GM19438 (cell line): ENCODE data around the gene DCDC2B.
"Not testable (repeated sequence)": the region's sequence is repeated elsewhere in the genome, so short reads cannot be mapped to it uniquely, and the experiment has no call there.

Source experiments
- ATAC-seq: cut with Tn5 transposase; IDR thresholded peaks from one replicate; pipeline ENCODE4 v1.9.1; 2021; ENCODE audit warnings: low read depth; ENCODE audit not compliant: unreplicated experiment

The DCDC2B gene

GRCh38 chr1:32208891-32209328 lies at the start of gene DCDC2B:
DCDC2B (plus strand) TSS chr1:32209089; CDS start chr1:32209094, 5 bp downstream.
- ATAC-seq: no peak

- no peak for ATAC-seq
Observed at GRCh38 chr1:32159189-32159588, 49.7 kb upstream of the DCDC2B start.

GRCh38 chr1:32163405-32163804 lies 45.5 kb upstream of the DCDC2B start:
- ATAC-seq: no peak

GRCh38 chr1:32165633-32166032 lies 43.3 kb upstream of the DCDC2B start:
- not testable (repeated sequence) for ATAC-seq

- ATAC-seq: no peak
Observed at GRCh38 chr1:32170991-32171390, 37.9 kb upstream of the DCDC2B start.

GRCh38 chr1:32172621-32173245 lies 36.2 kb upstream of the DCDC2B start:
- no peak for ATAC-seq

GRCh38 chr1:32178380-32179192 lies 30.3 kb upstream of the DCDC2B start:
- no peak for ATAC-seq

GRCh38 chr1:32179193-32179442 lies 29.8 kb upstream of the DCDC2B start:
- ATAC-seq: no peak

- ATAC-seq: peak; percentile 84
Observed at GRCh38 chr1:32179443-32180185, 29.3 kb upstream of the DCDC2B start, which contains the start of gene TXLNA. TXLNA (plus strand) TSS chr1:32179675; CDS start chr1:32180346, 671 bp downstream.

GRCh38 chr1:32180186-32181060 lies 28.5 kb upstream of the DCDC2B start:
- no peak for ATAC-seq

GRCh38 chr1:32181065-32181464 lies 27.8 kb upstream of the DCDC2B start:
- ATAC-seq: no peak

- no peak for ATAC-seq
Observed at GRCh38 chr1:32181563-32181962, 27.3 kb upstream of the DCDC2B start.

- no peak for ATAC-seq
Observed at GRCh38 chr1:32182060-32182459, 26.8 kb upstream of the DCDC2B start.

GRCh38 chr1:32184650-32185049 lies 24.2 kb upstream of the DCDC2B start:
- ATAC-seq: no peak

- ATAC-seq: no peak
Observed at GRCh38 chr1:32186077-32186476, 22.8 kb upstream of the DCDC2B start.

- no peak for ATAC-seq
Observed at GRCh38 chr1:32186491-32186890, 22.4 kb upstream of the DCDC2B start.

- ATAC-seq: no peak
Observed at GRCh38 chr1:32187850-32188249, 21.0 kb upstream of the DCDC2B start.

- no peak for ATAC-seq
Observed at GRCh38 chr1:32192220-32192948, 16.5 kb upstream of the DCDC2B start.

GRCh38 chr1:32194984-32195383 lies 13.9 kb upstream of the DCDC2B start:
- ATAC-seq: no peak

- ATAC-seq: no peak
Observed at GRCh38 chr1:32195531-32195930, 13.4 kb upstream of the DCDC2B start.
